Measurements from ENCODE around the gene ZCCHC13. TPM values are rescaled to one million over a fixed set of nuclear protein-coding genes. Genes with fewer than 3 reads are reported as not detected.

Gene ZCCHC13
- total and polyA plus RNA-seq, 7 donors: not detected

GRCh38 chrX:74291964-74292807, 11.8 kb upstream of the ZCCHC13 start:
- TF ChIP-seq POLR2AphosphoS5 (IDR thresholded peaks at IDR 0.05) (peak; percentile 48 to 87 (median 78)), EP300 (IDR thresholded peaks at IDR 0.05) (peak in 1 of 4 donors; percentile 44), CTCF (IDR thresholded peaks at IDR 0.05) (no peak), POLR2A (IDR thresholded peaks at IDR 0.05) (peak in 1 of 2 donors; percentile 14)
- WGBS, 2 donors: 0 to 1% methylated on average over 42 of the region's 42 CpGs
- peak overlapping the region; percentile 87 to 93 (median 88) for H3K27ac ChIP-seq
- H3K4me3 ChIP-seq: peak overlapping the region; percentile 48 to 64 (median 58)
- H3K36me3 ChIP-seq: no peaks in the 10 kb centered on the region
- peaks cover 0 to 14% (median 3%) of the 10 kb centered on the region in 4 donors for H3K4me1 ChIP-seq
- no peaks in the 10 kb centered on the region for H3K9me3 ChIP-seq
- intact Hi-C loops (cut with DNase I): loop anchor here (2.0 to 5.0 kb wide), 2 partner anchors 130 to 243 kb away; partner anchors contain the start of gene SLC16A2
- H3K27me3 ChIP-seq: no peaks in the 10 kb centered on the region
- peak; percentile 95 for DNase-seq

GRCh38 chrX:74292808-74293123, 11.2 kb upstream of the ZCCHC13 start:
- Histone ChIP-seq H3K27me3 (no peaks in the 10 kb centered on the region), H3K4me1 (peaks cover 0 to 14% (median 3%) of the 10 kb centered on the region in 4 donors), H3K4me3 (peak overlapping the region; percentile 48 to 64 (median 58)), H3K9me3 (no peaks in the 10 kb centered on the region), H3K27ac (peak overlapping the region; percentile 87 to 93 (median 88)), H3K36me3 (no peaks in the 10 kb centered on the region)
- TF ChIP-seq POLR2AphosphoS5 (IDR thresholded peaks at IDR 0.05) (no peak), EP300 (IDR thresholded peaks at IDR 0.05) (no peak), CTCF (IDR thresholded peaks at IDR 0.05) (no peak), POLR2A (IDR thresholded peaks at IDR 0.05) (no peak)
- 0% methylated on average over 9 of the region's 9 CpGs for WGBS, 2 donors
- DNase-seq: no peak
- intact Hi-C loops (cut with DNase I): loop anchor here (2.0 to 5.0 kb wide), 2 partner anchors 130 to 242 kb away; partner anchors contain the start of gene SLC16A2

GRCh38 chrX:74293343-74293946, 10.5 kb upstream of the ZCCHC13 start:
- H3K27ac ChIP-seq: peak overlapping the region; percentile 87 to 93 (median 88)
- WGBS, 2 donors: 2 to 3% methylated on average over 24 to 25 of the region's 25 CpGs
- H3K9me3 ChIP-seq: no peaks in the 10 kb centered on the region
- H3K27me3 ChIP-seq: no peaks in the 10 kb centered on the region
- TF ChIP-seq POLR2A (IDR thresholded peaks at IDR 0.05) (peak; percentile 44 to 67), CTCF (IDR thresholded peaks at IDR 0.05) (no peak), EP300 (IDR thresholded peaks at IDR 0.05) (no peak), POLR2AphosphoS5 (IDR thresholded peaks at IDR 0.05) (peak; percentile 75 to 90 (median 86))
- H3K4me3 ChIP-seq: peak overlapping the region; percentile 48 to 64 (median 58)
- no peaks in the 10 kb centered on the region for H3K36me3 ChIP-seq
- peaks cover 0 to 8% (median 3%) of the 10 kb centered on the region in 4 donors for H3K4me1 ChIP-seq
- intact Hi-C loops (cut with DNase I): loop anchor here (2.0 to 5.0 kb wide), 2 partner anchors 129 to 241 kb away; partner anchors contain the start of gene SLC16A2
- peak; percentile 93 for DNase-seq

- no peaks in the 10 kb centered on the region for H3K27me3 ChIP-seq
- no peaks in the 10 kb centered on the region for H3K9me3 ChIP-seq
- intact Hi-C loops (cut with DNase I): no loop called here
- no peak for DNase-seq
- H3K27ac ChIP-seq: no peak overlapping the region
- H3K4me3 ChIP-seq: no peak overlapping the region
- no peaks in the 10 kb centered on the region for H3K36me3 ChIP-seq
- TF ChIP-seq CTCF (IDR thresholded peaks at IDR 0.05): no peak
- TF ChIP-seq POLR2A (IDR thresholded peaks at IDR 0.05): no peak
- no peak for TF ChIP-seq POLR2AphosphoS5 (IDR thresholded peaks at IDR 0.05)
- TF ChIP-seq EP300 (IDR thresholded peaks at IDR 0.05): no peak
- 95% methylated on average over 3 of the region's 3 CpGs for WGBS, 2 donors
- H3K4me1 ChIP-seq: no peaks in the 10 kb centered on the region
Measured at GRCh38 chrX:74295101-74295500, 8.9 kb upstream of the ZCCHC13 start.
